Muscle of back (tissue), 11 donors: Measurements from ENCODE around the gene TRPT1. TPM values are rescaled to one million over a fixed set of nuclear protein-coding genes. Genes with fewer than 3 reads are reported as not detected.
A peak's percentile ranks its signal among the peaks of the same experiment; 100 is the strongest.

ENCODE experiments used
- DNase-seq, 3 donors: peaks; one replicate each; pipeline versions ENCODE4 v3.0.0 to v3.0.0-alpha.2; 2013
- polyA plus RNA-seq, 10 donors: library from polyadenylated mRNA; unstranded; fragments of 120-200 nt; gene quantifications; one replicate each; pipeline ENCODE4 v1.2.1, GENCODE V29; 2013; ENCODE audit not compliant: insufficient read length in 10 of 10

TRPT1 gene
- polyA plus RNA-seq, 10 donors = 34.5 to 80.5 (median 64.2) TPM

DNA sequence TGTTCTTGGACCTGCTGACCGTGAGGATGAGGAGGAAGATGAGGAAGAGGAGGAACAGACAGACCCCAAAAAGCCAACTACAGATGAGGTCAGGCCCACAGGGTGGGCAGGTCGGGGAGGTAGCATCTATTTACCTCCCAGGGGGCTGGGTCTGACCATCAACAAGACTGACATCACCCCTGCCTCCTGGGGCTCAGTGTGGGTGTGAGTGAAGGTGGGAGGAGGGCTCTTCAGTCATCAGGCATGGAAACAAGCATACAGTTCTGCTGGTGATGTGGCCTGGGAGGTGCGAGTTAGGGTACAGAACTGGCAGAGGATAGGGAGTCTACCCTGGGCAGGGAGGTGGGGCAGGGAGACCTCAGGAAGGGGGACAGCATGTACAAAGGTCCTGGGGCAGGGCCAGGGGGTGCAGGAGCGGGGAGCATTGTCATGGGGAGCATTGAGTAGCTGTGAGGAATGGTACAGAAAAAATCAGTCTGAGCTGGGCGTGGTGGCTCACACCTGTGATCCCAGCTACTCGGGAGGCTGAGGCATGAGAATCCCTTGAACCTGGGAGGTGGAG, 34.2 kb upstream of the TRPT1 start:
- DNase-seq = no peak

DNA sequence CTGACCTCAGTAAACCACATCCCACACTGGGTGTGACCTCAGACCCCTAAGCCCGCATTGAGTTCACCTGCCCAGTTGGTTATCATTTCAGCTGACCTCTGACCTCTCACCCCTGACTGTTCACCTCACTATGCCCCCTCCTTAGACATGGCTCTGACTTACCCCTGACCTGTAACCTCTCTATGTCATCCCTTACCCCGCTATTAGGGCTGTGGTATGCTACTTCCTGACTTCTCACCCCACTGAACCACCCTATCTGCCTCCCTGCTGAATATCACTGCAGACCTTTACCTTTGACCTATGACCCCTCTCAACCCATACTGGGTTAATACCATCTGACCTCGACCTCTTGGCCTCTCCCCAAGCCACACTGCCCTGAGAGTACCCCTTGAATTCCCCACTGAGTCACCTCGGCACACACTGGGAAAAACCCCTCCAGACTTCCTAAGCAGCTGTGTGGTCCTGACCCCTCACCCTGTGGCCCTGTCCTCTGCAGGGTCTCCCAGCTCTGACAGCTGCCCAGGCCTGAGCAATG, 33.6 kb upstream of the TRPT1 start:
- no peak for DNase-seq

DNA sequence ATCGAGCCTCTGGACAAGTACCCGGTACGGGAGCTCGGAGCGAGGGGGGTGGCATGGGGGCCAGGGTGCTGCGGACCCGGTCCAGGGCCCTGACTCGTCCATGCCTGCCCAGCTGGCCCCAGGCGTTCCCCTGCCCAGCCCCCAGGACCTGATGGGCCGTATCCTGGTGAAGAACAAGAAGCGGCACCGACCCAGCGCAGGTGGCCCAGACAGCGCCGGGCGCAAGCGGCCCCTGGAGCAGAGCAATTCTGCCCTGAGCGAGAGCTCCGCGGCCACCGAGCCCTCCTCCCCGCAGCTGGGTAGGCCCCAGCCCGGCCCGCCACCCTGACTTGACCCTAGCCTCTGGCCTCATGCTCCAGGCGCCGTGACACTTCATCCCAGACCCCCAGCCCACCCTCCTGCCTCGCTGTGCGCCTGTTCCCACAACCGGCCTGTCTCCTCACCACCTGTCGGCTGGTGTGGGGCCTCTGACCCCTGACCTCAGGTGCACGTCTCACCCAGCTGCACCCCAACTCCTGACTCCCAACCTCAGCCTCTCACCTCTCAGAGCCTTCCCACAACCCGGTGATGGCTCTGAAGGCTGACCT, 33.1 kb upstream of the TRPT1 start:
- no peak for DNase-seq

DNA sequence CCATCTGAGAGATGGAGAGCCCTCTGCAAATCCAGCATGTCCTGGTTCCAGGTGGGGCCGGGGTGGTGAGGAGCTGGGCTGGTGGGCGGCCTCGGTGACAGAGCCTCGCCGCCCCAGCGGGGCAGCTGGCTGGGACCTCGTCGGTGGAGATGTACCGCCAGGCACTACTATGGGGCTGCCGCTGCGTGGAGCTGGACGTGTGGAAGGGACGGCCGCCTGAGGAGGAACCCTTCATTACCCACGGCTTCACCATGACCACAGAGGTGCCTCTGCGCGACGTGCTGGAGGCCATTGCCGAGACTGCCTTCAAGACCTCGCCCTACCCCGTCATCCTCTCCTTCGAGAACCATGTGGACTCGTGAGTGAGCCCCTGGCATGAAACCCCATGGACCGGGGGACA, 32.4 kb upstream of the TRPT1 start:
- DNase-seq = no peak

DNA sequence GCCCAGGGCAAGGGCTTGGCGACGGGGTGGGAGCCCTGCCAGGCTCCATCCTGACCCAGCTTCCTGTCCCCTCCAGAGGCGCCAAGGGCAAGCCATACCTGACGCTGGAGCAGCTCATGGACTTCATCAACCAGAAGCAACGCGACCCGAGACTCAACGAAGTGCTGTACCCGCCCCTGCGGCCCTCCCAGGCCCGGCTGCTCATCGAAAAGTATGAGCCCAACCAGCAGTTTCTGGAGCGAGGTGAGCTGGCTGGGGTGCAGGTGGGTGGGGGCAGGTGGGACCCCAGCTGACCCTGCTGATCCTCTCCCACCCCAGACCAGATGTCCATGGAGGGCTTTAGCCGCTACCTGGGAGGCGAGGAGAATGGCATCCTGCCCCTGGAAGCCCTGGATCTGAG, 30.3 kb upstream of the TRPT1 start:
- DNase-seq = no peak

DNA sequence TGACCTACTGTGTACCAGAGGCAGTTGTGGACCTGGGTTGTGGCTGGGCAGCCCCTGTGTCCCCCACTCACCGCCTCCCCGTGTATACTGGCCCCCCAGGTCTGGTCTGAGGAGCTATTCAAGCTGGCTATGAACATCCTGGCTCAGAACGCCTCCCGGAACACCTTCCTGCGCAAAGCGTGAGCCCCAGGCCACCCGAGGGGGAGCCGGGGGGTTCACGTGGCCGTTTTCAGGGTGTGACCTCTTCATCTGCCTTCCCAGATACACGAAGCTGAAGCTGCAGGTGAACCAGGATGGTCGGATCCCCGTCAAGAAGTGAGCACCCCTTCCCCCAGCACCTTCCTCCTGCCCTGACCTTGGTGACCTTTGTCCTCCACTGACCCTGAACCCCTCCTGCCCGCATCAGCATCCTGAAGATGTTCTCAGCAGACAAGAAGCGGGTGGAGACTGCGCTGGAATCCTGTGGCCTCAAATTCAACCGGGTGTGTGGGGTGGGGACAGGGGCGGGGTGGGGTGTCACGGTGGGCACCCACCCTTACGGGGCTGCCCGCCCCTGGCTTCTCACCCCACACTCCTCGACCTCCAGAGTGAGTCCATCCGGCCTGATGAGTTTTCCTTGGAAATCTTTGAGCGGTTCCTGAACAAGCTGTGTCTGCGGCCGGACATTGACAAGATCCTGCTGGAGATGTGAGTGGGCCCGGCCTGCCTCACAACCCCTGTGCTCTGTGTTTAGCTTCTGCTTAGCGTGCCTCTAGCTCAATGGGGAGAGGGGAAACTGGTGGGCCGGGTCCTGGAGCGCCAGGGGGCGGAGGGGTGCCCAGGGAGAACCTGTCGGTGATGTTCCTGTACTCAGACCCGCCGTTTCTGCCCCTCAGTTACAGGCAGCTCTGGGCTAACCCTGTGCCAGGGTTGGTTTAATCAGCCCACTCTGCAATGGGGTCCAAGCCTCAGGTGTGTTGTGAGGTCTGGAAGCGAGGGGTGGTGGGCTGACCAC, 29.4 kb upstream of the TRPT1 start:
- DNase-seq = no peak

DNA sequence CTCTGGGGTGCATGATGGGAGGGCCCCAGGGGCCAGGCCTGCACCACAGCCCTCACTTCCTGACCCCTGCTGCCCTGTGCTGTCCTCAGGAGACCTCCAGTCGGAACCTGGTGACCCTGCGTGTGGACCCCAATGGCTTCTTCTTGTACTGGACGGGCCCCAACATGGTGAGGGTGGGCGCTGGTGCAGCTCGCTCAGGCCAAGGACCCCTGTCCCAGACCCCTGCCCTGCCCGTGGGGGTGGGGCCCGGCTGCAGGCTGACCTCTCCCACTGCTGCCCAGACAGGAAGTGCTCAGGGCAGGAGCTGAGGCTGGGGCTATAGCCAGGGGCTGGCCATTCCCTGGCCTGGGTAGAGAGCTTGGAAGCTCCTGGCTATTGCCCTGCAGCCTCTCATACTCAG, 28.3 kb upstream of the TRPT1 start:
- DNase-seq = no peak

DNA sequence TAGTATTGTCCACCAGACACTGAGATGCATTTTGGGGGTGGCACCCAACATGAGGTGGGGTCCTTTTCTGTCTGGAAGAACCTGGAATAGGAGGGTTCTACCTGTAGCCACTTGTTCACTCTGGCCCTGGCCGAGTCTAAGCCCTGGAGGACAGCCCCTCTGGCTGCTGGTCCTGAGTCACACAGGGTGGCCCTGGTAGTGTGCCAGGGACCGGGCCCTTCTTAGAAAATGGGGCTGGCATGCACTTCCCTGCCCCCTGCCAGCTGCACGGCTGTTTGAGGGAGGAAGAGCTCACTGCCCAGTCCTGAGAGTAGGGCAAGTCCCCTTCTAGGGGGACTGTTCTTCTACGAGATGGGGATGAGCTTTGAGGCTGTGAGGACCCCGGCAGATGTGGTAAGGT, 27.5 kb upstream of the TRPT1 start:
- DNase-seq = no peak

DNA sequence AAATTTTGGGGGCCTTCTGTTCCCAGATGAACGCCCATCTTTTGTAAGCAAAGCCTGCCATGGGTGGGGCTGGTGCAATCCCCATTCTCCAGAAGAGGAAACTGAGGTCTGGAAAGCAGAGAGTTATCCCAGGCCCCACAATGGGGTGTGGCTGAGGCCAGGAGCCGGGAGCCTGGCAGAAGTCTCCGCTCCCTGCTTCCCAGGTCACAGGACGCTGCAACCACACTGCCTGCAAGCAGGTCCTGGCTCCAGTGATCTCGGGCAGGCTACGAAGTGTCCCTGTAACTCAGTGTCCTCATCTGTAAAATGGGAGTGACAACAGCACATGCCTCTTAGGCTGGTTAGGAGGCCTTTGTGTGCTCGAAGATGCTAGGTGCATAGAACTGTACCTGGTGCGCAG, 27.1 kb upstream of the TRPT1 start:
- DNase-seq = no peak

DNA sequence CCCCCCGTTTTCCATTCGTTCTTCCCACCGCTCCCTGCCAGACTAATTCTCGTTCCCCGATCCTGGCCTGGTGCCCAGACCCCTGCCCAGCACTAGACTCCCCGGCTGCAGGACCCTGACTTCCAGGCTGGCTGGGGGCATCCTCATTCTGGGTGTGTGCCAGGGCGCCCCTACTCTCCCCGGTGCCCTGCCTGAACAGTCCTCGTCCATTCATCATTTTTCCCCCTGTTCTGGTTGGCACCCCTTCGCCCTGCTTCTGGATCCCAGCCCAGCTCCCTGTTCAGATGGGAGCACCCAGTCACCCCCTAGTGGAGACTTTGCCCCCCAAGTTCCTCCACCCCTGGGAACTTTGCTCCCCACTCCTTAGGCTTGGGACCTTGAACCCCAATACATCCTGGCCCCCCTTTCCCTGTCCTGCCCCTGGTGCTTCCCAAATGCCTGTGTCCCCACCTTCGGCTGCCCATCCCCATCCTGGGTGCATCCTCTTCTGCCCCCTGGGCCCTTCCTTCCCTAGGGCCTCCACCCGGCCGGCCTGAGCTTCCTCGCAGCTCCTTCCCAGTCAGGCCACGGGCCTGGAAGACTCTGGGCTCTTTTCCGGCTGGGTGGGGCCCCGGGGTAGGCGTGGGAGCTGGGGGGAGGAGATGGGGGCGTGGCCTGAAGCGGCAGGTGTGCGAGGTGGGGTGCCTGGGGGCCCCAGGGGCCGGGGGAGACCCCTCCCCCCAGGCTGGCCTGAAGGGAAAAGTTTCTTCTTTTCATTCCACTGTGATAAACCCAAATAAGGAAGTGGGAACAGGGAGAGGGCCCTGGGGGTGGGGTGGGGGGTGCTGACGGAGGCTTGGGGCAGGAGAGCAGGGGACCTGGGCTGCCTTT, 26.3 kb upstream of the TRPT1 start:
- DNase-seq = no peak

DNA sequence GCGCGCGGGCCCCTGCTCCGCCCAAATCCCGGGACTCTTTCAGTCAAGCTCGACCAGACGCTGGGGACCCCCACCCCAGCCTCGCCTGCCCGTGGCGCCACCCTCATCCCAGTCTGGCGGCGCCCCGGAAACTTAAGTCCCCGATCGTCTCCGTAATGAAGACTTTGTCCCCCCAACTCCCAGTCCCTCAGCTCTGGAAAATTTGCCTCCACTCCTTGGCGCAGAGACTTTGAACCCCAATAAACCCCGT, 25.7 kb upstream of the TRPT1 start:
- no peak for DNase-seq

DNA sequence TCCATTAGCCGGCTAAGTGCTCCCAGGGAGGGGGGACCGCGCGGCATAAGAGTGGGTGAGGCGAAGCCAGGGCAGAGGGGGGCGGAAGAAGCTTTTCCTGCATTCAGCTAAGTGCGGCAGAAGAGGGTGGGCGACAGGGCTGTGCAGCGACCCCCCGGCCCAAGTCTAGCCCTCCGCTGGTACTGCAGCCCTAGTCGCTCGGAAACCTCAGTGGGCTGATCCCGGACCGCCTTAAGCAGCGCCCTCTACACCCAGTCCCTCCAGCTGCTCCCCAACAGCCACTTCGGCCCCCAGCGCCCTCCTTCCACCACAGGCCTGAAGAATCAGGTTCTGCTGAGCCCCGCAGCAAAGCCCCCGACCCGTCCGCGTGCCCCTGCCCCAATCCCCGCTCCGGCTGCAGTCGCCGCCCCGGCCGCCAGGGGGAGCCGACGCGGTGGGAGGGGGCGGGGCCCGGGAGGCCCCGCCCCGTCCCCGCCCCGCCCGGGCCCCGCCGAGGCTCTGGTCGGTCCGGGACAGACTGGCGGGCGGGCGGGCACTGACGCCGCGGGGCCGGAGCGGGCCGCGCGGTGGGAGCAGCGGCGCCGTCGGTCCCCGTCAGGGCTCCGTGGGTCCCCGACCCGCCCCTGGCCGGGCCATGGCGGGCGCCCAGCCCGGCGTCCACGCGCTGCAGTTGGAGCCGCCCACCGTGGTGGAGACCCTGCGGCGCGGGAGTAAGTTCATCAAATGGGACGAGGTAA, 25.2 kb upstream of the TRPT1 start, which contains the start of gene PLCB3:
TSS of gene PLCB3 (plus strand) at position 515 of the 737 bp plus-strand sequence. CDS start at position 635, 120 bp downstream.
- DNase-seq = peak in 1 of 3 donors; percentile 65

DNA sequence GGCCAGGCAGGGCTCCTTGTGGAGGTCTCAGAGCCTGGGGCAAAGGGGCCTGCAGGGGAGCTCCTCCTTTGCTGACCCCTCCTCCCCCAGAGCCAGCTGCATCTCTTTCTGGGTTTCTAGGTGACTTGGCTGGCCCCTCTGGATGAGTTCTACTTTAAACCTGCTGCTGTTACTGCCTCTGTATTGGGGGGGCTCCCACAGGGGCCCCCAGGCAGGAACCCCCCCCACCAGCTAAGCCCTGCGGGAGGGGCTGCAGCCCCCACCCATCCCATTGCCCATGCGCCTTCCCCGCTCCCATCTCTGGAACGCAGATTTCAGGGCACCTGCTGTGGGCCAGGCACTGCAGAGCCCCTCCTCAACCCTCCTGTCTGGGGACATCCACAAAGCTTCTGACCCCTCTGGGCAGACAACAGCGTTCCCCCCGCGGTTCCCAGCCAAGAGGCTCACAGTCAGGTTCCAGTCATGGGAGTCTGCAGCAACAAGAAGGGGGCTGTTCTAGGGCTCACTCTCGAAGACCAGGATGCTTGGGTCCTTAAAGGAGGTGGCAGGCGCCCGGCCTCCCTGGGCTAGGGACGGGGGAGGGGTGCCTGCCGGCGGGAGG, 24.5 kb upstream of the TRPT1 start:
- no peak for DNase-seq

DNA sequence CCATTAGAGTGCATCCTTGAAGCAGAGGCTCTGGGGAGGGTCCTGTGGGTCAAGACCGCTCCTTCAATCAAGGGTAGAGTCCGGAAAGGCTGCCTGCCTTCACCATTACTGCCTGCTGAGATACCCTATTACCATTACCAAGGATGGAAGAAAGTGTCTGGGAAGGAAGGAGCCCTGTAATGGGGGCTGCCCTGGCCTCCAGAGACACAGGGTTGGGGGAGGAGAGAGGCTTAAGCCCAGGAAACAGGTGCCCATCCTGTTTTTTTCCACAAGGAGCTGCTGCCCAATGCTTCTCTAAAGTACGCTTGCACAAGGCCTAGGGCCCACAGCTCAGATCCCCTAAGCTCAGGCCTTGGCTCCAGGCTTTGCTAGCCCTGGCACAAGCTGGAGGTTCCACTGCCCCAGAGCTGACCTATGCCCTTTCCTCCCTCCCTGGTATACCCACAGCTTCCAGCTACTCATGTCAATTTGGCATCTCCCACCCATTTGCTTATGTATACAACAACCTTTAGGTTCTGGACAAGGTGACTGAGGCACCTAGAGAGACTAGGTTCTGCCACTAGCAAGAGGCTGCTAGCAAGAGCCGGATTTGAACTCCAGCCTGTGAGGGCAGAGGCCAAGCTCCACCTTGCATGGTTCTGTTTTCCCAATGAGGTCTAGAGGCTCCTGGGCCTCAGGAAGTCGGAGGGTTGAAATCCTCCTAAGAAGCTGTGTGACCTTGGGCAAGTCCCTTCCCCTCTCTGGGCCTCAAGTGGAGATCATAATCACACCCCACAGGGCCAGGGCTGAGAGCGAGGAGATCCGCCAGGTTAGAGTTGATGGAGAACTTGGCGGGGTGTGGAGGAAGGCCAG, 23.8 kb upstream of the TRPT1 start:
- DNase-seq = no peak

DNA sequence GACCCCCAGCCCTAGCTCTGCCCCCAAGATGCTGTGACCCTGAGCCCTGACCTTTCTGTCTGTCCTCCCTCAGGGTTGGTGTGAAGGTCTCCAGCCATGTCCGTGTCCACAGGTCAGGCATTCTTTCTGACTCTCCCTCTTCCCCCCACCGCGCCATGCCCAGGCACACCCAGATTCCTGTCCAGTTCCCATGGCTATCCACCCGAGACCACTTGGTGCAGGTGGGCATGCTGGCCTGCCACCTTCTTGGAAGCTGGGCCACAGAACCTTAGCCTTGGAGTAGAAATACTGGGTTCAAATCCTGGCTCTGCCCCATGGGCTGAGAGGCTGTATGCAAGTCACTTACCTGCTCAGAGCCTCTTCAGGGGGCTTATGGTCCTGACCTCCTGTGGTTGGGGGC, 23.1 kb upstream of the TRPT1 start:
- DNase-seq = no peak

DNA sequence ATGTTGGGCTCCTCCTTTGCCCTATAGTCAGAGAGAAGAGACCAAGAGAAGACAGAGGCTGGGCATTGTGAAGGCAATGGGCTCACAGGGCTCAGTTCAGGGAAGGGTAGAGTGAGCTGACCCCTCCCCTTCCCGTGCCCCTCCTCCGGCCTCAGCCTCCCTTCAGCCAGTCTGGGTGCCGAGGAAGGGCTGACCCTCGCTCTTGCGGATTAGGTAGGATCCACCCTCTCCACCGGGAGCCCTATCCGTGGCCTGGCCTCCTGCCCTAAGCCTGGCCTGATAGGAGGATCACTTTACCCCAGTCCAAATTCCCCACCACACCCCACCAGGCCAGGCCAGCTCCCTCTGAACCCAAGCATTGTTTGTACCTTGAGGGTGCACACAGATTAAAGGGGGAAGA, 22.6 kb upstream of the TRPT1 start:
- DNase-seq = no peak

DNA sequence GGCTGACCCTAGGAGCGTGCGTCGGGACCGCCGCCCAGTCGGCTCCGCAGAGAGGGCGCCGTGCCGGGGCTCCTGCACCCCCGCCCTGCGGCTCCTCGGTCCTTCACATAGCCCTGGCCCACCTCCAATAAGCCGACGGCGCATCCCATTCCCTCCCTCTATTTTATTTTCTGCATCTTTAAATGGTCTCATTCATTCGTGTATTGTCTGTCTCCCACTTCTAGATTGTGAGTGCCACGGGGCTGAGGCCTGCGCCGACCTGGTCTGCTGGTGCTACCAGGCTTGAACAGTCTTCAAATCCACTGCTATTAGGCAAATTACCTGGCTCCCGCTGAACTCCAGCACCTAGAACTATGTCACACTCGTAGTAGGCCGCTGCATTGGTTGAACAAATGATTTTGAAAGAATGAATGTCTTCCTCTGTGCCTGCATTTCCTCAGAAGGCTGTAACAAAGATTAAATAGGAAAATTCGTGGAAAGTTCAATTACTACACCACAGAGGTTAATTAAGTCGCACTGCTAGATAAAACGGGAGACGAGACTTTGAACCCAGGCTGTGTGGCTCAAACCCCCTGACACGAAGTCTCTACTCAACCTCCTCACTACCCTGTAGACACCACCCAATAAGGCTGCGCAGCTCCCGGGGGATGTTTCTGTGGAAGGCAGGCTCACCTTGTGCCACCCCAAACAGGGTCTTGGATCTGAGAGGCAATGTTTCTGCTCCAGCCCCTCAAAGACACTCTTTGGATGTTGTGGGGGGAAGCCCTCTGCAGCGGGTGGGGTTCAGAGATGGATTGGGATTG, 21.9 kb upstream of the TRPT1 start:
- no peak for DNase-seq

DNA sequence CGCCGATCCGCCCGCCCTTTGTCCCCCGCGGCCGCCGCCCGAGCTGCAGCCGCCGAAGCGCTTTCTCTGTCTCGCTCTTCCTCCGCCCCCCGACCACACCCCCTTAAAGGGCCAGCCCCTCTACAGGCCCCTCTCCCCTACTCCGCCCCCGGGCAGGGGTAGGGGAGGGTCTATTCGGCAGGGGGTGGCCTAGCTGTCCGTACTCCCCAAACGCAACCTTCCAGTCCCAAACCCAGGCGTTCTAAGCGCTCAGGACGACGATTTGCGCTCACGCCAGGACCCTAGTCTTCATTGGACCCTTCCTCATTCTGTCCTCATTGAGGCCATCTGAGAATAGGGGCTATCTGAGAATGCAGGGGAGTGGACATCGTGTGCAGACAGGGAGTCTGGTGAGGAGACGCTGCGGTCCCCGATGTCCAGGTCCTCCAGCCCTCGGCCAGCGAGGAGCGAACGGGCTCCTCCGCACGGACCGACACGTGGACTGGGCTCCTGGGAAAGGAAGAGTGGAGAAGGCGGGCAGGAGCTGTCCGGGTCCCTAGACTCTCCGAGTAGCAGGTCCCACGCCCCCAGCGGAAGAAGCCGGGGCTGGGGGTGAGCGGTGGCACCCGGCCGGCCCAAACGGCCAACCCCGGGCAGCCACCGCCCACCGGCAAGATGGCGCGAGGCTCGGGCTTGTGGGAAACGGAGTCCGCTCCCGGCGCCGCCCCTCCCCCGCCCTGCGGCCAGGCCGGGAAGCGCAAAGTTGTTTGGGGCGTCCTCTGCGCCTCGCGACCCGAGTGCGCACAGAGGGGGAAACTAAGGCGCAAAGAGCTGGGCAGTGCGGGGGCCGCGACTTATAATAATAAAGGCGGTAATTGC, 21.1 kb upstream of the TRPT1 start, which contains the start of gene PPP1R14B:
TSS of gene PPP1R14B (minus strand) at position 73 of the 858 bp plus-strand sequence. CDS start 270 bp downstream, outside the sequence.
- peak; percentile 84 to 96 (median 90) for DNase-seq
